ENCODE data around the gene MAGEF1. TPM values are rescaled to one million over a fixed set of nuclear protein-coding genes. Genes with fewer than 3 reads are reported as not detected.

MAGEF1 gene
- total and polyA plus RNA-seq, 10 donors = 16.5 to 42.1 (median 20.8) TPM

- DNase-seq = no peak
- 3 to 10% (median 7%) methylated on average over 18 of the region's 18 CpGs for WGBS, 5 donors
- Histone ChIP-seq H3K9me3 (peaks cover 0 to 3% (median 0%) of the 10 kb centered on the region in 8 donors), H3K4me3 (peak overlapping the region; percentile 57 to 90 (median 71)), H3K36me3 (no peaks in the 10 kb centered on the region), H3K27me3 (replicated peaks in 1 of 7) (no peaks in the 10 kb centered on the region), H3K27ac (peak overlapping the region; percentile 78 to 95 (median 89)), H3K4me1 (peaks cover 10 to 38% (median 27%) of the 10 kb centered on the region in 6 donors)
- TF ChIP-seq POLR2A (IDR thresholded peaks at IDR 0.05) = no peak
- TF ChIP-seq CTCF (IDR thresholded peaks at IDR 0.05 in 8 of 11, conservative IDR thresholded peaks at IDR 0.05 in 3 of 11) = no peak
- no peak for TF ChIP-seq POLR2AphosphoS5 (IDR thresholded peaks at IDR 0.05)
- intact Hi-C loops (cut with DNase I; ENCODE audit: low total_unique reads) = no loop called here
Measured at GRCh38 chr3:184710870-184711492, 883 bp downstream of the MAGEF1 start.

- TF ChIP-seq CTCF (IDR thresholded peaks at IDR 0.05 in 8 of 11, conservative IDR thresholded peaks at IDR 0.05 in 3 of 11) (no peak), POLR2AphosphoS5 (IDR thresholded peaks at IDR 0.05) (no peak), POLR2A (IDR thresholded peaks at IDR 0.05) (no peak)
- Histone ChIP-seq H3K4me1 (no peaks in the 10 kb centered on the region), H3K9me3 (peaks cover 0 to 10% (median 0%) of the 10 kb centered on the region in 8 donors), H3K27me3 (replicated peaks in 1 of 7) (no peaks in the 10 kb centered on the region), H3K36me3 (no peaks in the 10 kb centered on the region), H3K27ac (no peak overlapping the region), H3K4me3 (no peak overlapping the region)
- intact Hi-C loops (cut with DNase I; ENCODE audit: low total_unique reads) = no loop called here
- 98 to 100% (median 100%) methylated on average over 1 of the region's 1 CpG for WGBS, 5 donors
- no peak for DNase-seq
Measured at GRCh38 chr3:184703657-184704056, 8.2 kb downstream of the MAGEF1 start.

GRCh38 chr3:184700759-184701158 is 11.1 kb downstream of the MAGEF1 start:
- Histone ChIP-seq H3K36me3 (no peaks in the 10 kb centered on the region), H3K4me1 (no peaks in the 10 kb centered on the region), H3K4me3 (no peak overlapping the region), H3K9me3 (peaks cover 0 to 10% (median 0%) of the 10 kb centered on the region in 8 donors), H3K27me3 (replicated peaks in 1 of 7) (no peaks in the 10 kb centered on the region), H3K27ac (no peak overlapping the region)
- TF ChIP-seq POLR2A (IDR thresholded peaks at IDR 0.05) = no peak
- no peak for TF ChIP-seq CTCF (IDR thresholded peaks at IDR 0.05 in 8 of 11, conservative IDR thresholded peaks at IDR 0.05 in 3 of 11)
- no peak for TF ChIP-seq POLR2AphosphoS5 (IDR thresholded peaks at IDR 0.05)
- intact Hi-C loops (cut with DNase I; ENCODE audit: low total_unique reads) = no loop called here
- 93 to 98% (median 96%) methylated on average over 2 of the region's 2 CpGs for WGBS, 5 donors
- DNase-seq = no peak

- 92 to 97% (median 95%) methylated on average over 8 of the region's 8 CpGs for WGBS, 5 donors
- intact Hi-C loops (cut with DNase I; ENCODE audit: low total_unique reads) = no loop called here
- no peak for TF ChIP-seq CTCF (IDR thresholded peaks at IDR 0.05 in 8 of 11, conservative IDR thresholded peaks at IDR 0.05 in 3 of 11)
- no peak for TF ChIP-seq POLR2AphosphoS5 (IDR thresholded peaks at IDR 0.05)
- TF ChIP-seq POLR2A (IDR thresholded peaks at IDR 0.05) = no peak
Measured at GRCh38 chr3:184697845-184698244, 14.0 kb downstream of the MAGEF1 start.

More at GRCh38 chr3:184697845-184698244, 14.0 kb downstream of the MAGEF1 start:
- no peaks in the 10 kb centered on the region for H3K27me3 ChIP-seq (replicated peaks in 1 of 7)
- no peak overlapping the region for H3K27ac ChIP-seq
- no peak overlapping the region for H3K4me3 ChIP-seq
- H3K4me1 ChIP-seq = no peaks in the 10 kb centered on the region
- no peak for DNase-seq
- H3K9me3 ChIP-seq = peaks cover 0 to 10% (median 0%) of the 10 kb centered on the region in 8 donors
- no peaks in the 10 kb centered on the region for H3K36me3 ChIP-seq
